Gastroesophageal sphincter (tissue), 4 donors: ENCODE data around the gene RIPOR3. TPM values are rescaled to one million over a fixed set of nuclear protein-coding genes. Genes with fewer than 3 reads are reported as not detected.
"Not testable (repeated sequence)": the region's sequence is repeated elsewhere in the genome, so short reads cannot be mapped to it uniquely, and the experiment has no call there.

Experiments used
- ATAC-seq: fragments of 150-250 bp; one replicate; pipeline ENCODE4 v1.9.1; 2016; ENCODE audit warnings: mild to moderate bottlenecking, moderate library complexity
- H3K27ac ChIP-seq, 4 donors: fragments of 200-600 bp; sonication (generic) in 3 of 4; 1 replicate in 3 of 4; 2 replicates in 1 of 4; pipeline ENCODE4 v1.5.1; 2016 to 2019
- H3K27me3 ChIP-seq: fragments of 200-600 bp; sonication (generic); one replicate; pipeline ENCODE4 v1.5.1; 2019
- H3K36me3 ChIP-seq, 2 donors: fragments of 200-600 bp; sonication (generic); one replicate each; pipeline ENCODE4 v1.5.1; 2019; ENCODE audit warnings: control low read depth in 1 of 2
- H3K4me1 ChIP-seq, 3 donors: fragments of 200-600 bp; sonication (generic); 1 replicate in 2 of 3; 2 replicates in 1 of 3; pipeline ENCODE4 v1.5.1; 2016 to 2019; ENCODE audit warnings: control low read depth in 2 of 3
- H3K4me3 ChIP-seq, 2 donors: fragments of 200-600 bp; sonication (generic); one replicate each; pipeline ENCODE4 v1.5.1; 2019; ENCODE audit warnings: mild to moderate bottlenecking in 1 of 2, moderate library complexity in 1 of 2
- H3K9me3 ChIP-seq, 3 donors: fragments of 200-600 bp; sonication (generic); one replicate each; pipeline ENCODE4 v1.5.1; 2017 to 2019; ENCODE audit warnings: control low read depth in 2 of 3
- CTCF ChIP-seq, 4 experiments: fragments of 200-600 bp in 2 of 4; fragments of 450-650 bp in 2 of 4; sonication (generic) in 1 of 4; IDR thresholded peaks; one replicate each; pipeline ENCODE4 v1.5.1; 2017 to 2019; ENCODE audit warnings: antibody characterized with exemption in 4 of 4, mild to moderate bottlenecking in 2 of 4, moderate library complexity in 2 of 4
- EP300 ChIP-seq: sonication (generic); formaldehyde crosslinking; IDR thresholded peaks from one replicate; pipeline ENCODE4 v1.6.1; 2017; ENCODE audit warnings: antibody characterized with exemption, mild to moderate bottlenecking
- POLR2A ChIP-seq, 2 donors: fragments of 450-650 bp; IDR thresholded peaks; one replicate each; pipeline ENCODE4 v1.6.1; 2017; ENCODE audit warnings: antibody characterized with exemption in 2 of 2, mild to moderate bottlenecking in 2 of 2, moderate library complexity in 1 of 2
- POLR2AphosphoS5 ChIP-seq: sonication (generic); formaldehyde crosslinking; IDR thresholded peaks from one replicate; pipeline ENCODE4 v1.6.1; 2017; ENCODE audit warnings: antibody characterized with exemption
- WGBS, 2 donors: methylation state at CpG; one replicate each; pipeline ENCODE4 v1.1.5; 2018; ENCODE audit warnings: low coverage in 1 of 2; 5-methylcytosine and 5-hydroxymethylcytosine counted together
- total RNA-seq, 4 donors: library from RNA; depleted of rRNA; stranded (reverse); fragments of >200 nt; gene quantifications; one replicate each; pipeline ENCODE4 v1.1.0, GENCODE V29; 2016

Gene RIPOR3
- total RNA-seq, 4 donors from 2014 or later: 8.2 to 24.1 (median 12.9) TPM

- Histone ChIP-seq H3K36me3 (no peaks in the 10 kb centered on the region), H3K9me3 (no peaks in the 10 kb centered on the region), H3K27ac (no peak overlapping the region), H3K4me3 (no peak overlapping the region), H3K4me1 (peaks cover 0 to 6% (median 0%) of the 10 kb centered on the region in 3 donors), H3K27me3 (no peaks in the 10 kb centered on the region)
- 35 to 46% methylated on average over 6 to 7 of the region's 8 CpGs for WGBS, 2 donors
- TF ChIP-seq POLR2AphosphoS5 (no peak), CTCF (IDR thresholded peaks at IDR 0.05) (no peak), POLR2A (IDR thresholded peaks at IDR 0.05) (no peak), EP300 (no peak)
- ATAC-seq: no peak
These were observed 17.7 kb upstream of the RIPOR3 start for GRCh38 chr20:50708845-50709635.

- 86% methylated on average over 1 of the region's 1 CpG; no CpG with 5 or more reads in 1 of the 2 donors for WGBS, 2 donors
- no peaks in the 10 kb centered on the region for H3K4me1 ChIP-seq
- no peaks in the 10 kb centered on the region for H3K36me3 ChIP-seq
- H3K4me3 ChIP-seq: no peak overlapping the region
- H3K27me3 ChIP-seq: no peaks in the 10 kb centered on the region
- TF ChIP-seq POLR2AphosphoS5 (no peak), CTCF (IDR thresholded peaks at IDR 0.05) (no peak), EP300 (no peak), POLR2A (IDR thresholded peaks at IDR 0.05) (no peak)
- H3K9me3 ChIP-seq: no peaks in the 10 kb centered on the region
- no peak overlapping the region for H3K27ac ChIP-seq
- no peak for ATAC-seq
These were observed 13.6 kb upstream of the RIPOR3 start for GRCh38 chr20:50704971-50705370.

GRCh38 chr20:50704514-50704913 is 13.2 kb upstream of the RIPOR3 start:
- Histone ChIP-seq H3K36me3 (no peaks in the 10 kb centered on the region), H3K4me3 (no peak overlapping the region), H3K4me1 (no peaks in the 10 kb centered on the region), H3K9me3 (no peaks in the 10 kb centered on the region), H3K27me3 (no peaks in the 10 kb centered on the region), H3K27ac (no peak overlapping the region)
- TF ChIP-seq POLR2A (IDR thresholded peaks at IDR 0.05) (no peak), POLR2AphosphoS5 (no peak)
- ATAC-seq: no peak
- 70 to 87% methylated on average over 3 to 4 of the region's 4 CpGs for WGBS, 2 donors

GRCh38 chr20:50703651-50704438 is 12.5 kb upstream of the RIPOR3 start:
- not testable (repeated sequence) for H3K27me3 ChIP-seq, H3K27ac ChIP-seq, H3K4me3 ChIP-seq, H3K36me3 ChIP-seq, ATAC-seq, H3K9me3 ChIP-seq, H3K4me1 ChIP-seq
- 81 to 94% methylated on average over 2 to 3 of the region's 9 CpGs for WGBS, 2 donors

- TF ChIP-seq POLR2AphosphoS5: no peak
- no peak for TF ChIP-seq CTCF (IDR thresholded peaks at IDR 0.05)
- no peak for TF ChIP-seq POLR2A (IDR thresholded peaks at IDR 0.05)
- TF ChIP-seq EP300: no peak
- no peaks in the 10 kb centered on the region for H3K4me1 ChIP-seq
These were observed 10.0 kb upstream of the RIPOR3 start for GRCh38 chr20:50701041-50701963.

More at GRCh38 chr20:50701041-50701963, 10.0 kb upstream of the RIPOR3 start:
- Histone ChIP-seq H3K27me3 (no peaks in the 10 kb centered on the region), H3K4me3 (no peak overlapping the region), H3K36me3 (no peaks in the 10 kb centered on the region), H3K27ac (no peak overlapping the region), H3K9me3 (no peaks in the 10 kb centered on the region)
- whole genome bisulfite sequencing, 2 donors: 80 to 86% methylated on average over 6 to 10 of the region's 11 CpGs
- no peak for ATAC-seq
